ENCODE measurements around the gene MSL1. TPM values are rescaled to one million over a fixed set of nuclear protein-coding genes. Genes with fewer than 3 reads are reported as not detected.

MSL1 gene
- total RNA-seq, 1 donor from 2014 or later = 97.7 TPM

DNA sequence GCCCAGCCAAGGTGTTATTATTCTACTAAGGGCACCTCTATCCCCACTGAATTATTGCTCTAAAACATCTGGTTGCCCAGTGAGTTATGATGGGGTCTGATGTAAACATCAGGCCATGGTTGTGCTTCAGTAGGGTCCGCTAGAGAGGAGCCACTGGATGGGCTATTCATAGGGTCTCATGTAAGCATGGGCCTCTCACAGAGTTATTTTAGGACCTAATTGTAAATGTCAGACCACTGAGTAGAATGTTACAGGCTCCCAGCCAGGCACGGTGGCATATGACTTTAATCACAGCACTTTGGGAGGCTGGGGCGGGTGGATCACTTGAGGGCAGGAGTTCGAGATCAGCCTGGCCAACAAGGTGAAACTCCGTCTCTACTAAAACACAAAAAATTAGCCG lies 60.8 kb downstream of the MSL1 start:
- no peak for DNase-seq
- H3K27ac ChIP-seq = no peak overlapping the region
- TF ChIP-seq, protein P1, sequence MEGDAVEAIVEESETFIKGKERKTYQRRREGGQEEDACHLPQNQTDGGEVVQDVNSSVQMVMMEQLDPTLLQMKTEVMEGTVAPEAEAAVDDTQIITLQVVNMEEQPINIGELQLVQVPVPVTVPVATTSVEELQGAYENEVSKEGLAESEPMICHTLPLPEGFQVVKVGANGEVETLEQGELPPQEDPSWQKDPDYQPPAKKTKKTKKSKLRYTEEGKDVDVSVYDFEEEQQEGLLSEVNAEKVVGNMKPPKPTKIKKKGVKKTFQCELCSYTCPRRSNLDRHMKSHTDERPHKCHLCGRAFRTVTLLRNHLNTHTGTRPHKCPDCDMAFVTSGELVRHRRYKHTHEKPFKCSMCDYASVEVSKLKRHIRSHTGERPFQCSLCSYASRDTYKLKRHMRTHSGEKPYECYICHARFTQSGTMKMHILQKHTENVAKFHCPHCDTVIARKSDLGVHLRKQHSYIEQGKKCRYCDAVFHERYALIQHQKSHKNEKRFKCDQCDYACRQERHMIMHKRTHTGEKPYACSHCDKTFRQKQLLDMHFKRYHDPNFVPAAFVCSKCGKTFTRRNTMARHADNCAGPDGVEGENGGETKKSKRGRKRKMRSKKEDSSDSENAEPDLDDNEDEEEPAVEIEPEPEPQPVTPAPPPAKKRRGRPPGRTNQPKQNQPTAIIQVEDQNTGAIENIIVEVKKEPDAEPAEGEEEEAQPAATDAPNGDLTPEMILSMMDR (IDR thresholded peaks at IDR 0.05) = no peak
- no peaks in the 10 kb centered on the region for H3K9me3 ChIP-seq
- H3K4me1 ChIP-seq = peaks cover 6% of the 10 kb centered on the region
- H3K36me3 ChIP-seq = no peaks in the 10 kb centered on the region
- no peak overlapping the region for H3K4me3 ChIP-seq
- ATAC-seq = no peak
- no peaks in the 10 kb centered on the region for H3K27me3 ChIP-seq (ENCODE audit: low read depth)
- intact Hi-C loops (cut with DNase I) = no loop called here

Small RNAs within 50 kb of the gene (microRNA-seq; reads per million reads assigned to microRNA genes)
- gene MIR6866 (ENCODE audit: borderline number of aligned reads) = 1.5 reads per million

Other genes starting within 250 kb of the MSL1 start
- 11.1 TPM for gene GSDMB, start 203.3 kb upstream of the MSL1 start, total RNA-seq
- 61.3 TPM for gene ORMDL3, start 194.4 kb upstream of the MSL1 start, total RNA-seq
- not detected for gene LRRC3C, start 194.2 kb upstream of the MSL1 start, total RNA-seq
- 0.62 TPM for gene GSDMA, start 159.0 kb upstream of the MSL1 start, total RNA-seq
- 79.3 TPM for gene PSMD3, start 141.2 kb upstream of the MSL1 start, total RNA-seq
- 1.9 TPM for gene CSF3, start 106.5 kb upstream of the MSL1 start, total RNA-seq
- gene MED24, start 67.6 kb upstream of the MSL1 start, total RNA-seq = 59.6 TPM
- gene THRA, start 59.0 kb upstream of the MSL1 start, total RNA-seq = 50.1 TPM
- gene NR1D1, start 21.4 kb upstream of the MSL1 start, total RNA-seq = 20.1 TPM
- 101 TPM for gene CASC3, start 18.6 kb downstream of the MSL1 start, total RNA-seq
- 9.3 TPM for gene RAPGEFL1, start 55.5 kb downstream of the MSL1 start, total RNA-seq
- 42.4 TPM for gene WIPF2, start 97.3 kb downstream of the MSL1 start, total RNA-seq
- 2.3 TPM for gene CDC6, start 165.9 kb downstream of the MSL1 start, total RNA-seq
- gene RARA, start 187.2 kb downstream of the MSL1 start, total RNA-seq = 82.6 TPM
- 3.1 TPM for gene GJD3, start 242.8 kb downstream of the MSL1 start, total RNA-seq

Measured in lower lobe of right lung (tissue), 2 donors.